ENCODE data around the gene RPLP2. TPM values are rescaled to one million over a fixed set of nuclear protein-coding genes. Genes with fewer than 3 reads are reported as not detected.

The RPLP2 gene
- total RNA-seq, 1 experiment from 2014 or later, result 2,582 TPM

- CTCF ChIA-PET, result no interaction called here
- no peaks in the 10 kb centered on the region for H3K9me3 Mint-ChIP-seq
- no peak for TF ChIP-seq ATF2 (CRISPR knock-in tag; IDR thresholded peaks at IDR 0.05; ENCODE audit: borderline replicate concordance, low read depth)
- no peak for TF ChIP-seq ZBTB43 (CRISPR knock-in tag; IDR thresholded peaks at IDR 0.05)
- TF ChIP-seq ERG (CRISPR knock-in tag; IDR thresholded peaks at IDR 0.05), result no peak
- TF ChIP-seq RELA (CRISPR knock-in tag; IDR thresholded peaks at IDR 0.05; ENCODE audit: borderline replicate concordance), result no peak
- no peaks in the 10 kb centered on the region for H3K36me3 Mint-ChIP-seq
- H3K4me1 Mint-ChIP-seq, result peaks cover 20% of the 10 kb centered on the region
- H3K27ac Mint-ChIP-seq, result no peak overlapping the region
- DNase-seq (ENCODE audit: low spot score), result no peak
- POLR2A ChIA-PET, result interaction anchor here (1.6 kb wide), 1 partner anchor 11 kb away, joined by 5 read pairs; no protein-coding TSS in a partner anchor
- no peaks in the 10 kb centered on the region for H3K27me3 Mint-ChIP-seq (ENCODE audit: low read depth)
- no peak for ATAC-seq
- no peak overlapping the region for H3K4me3 Mint-ChIP-seq
Measured at GRCh38 chr11:794013-794765, 15.6 kb upstream of the RPLP2 start.

GRCh38 chr11:794766-795633 lies 14.8 kb upstream of the RPLP2 start:
- Mint-ChIP-seq H3K4me3 (no peak overlapping the region), H3K4me1 (peaks cover 20% of the 10 kb centered on the region), H3K27ac (no peak overlapping the region), H3K9me3 (no peaks in the 10 kb centered on the region), H3K27me3 (ENCODE audit: low read depth) (no peaks in the 10 kb centered on the region), H3K36me3 (no peaks in the 10 kb centered on the region)
- DNase-seq (ENCODE audit: low spot score) (no peak), ATAC-seq (no peak)
- TF ChIP-seq FOXK1 (CRISPR knock-in tag; IDR thresholded peaks at IDR 0.05) (no peak), STAT6 (CRISPR knock-in tag; conservative IDR thresholded peaks at IDR 0.05; ENCODE audit: low read depth) (no peak), E2F1 (CRISPR knock-in tag; IDR thresholded peaks at IDR 0.05) (no peak), NR3C1 (CRISPR knock-in tag; conservative IDR thresholded peaks at IDR 0.05; ENCODE audit: low read depth) (no peak), IRF1 (CRISPR knock-in tag; IDR thresholded peaks at IDR 0.05) (no peak), MLX (CRISPR knock-in tag; IDR thresholded peaks at IDR 0.05) (no peak), NFATC4 (CRISPR knock-in tag; IDR thresholded peaks at IDR 0.05) (no peak), HMGA2 (CRISPR knock-in tag; IDR thresholded peaks at IDR 0.05) (no peak), PRRX2 (CRISPR knock-in tag; IDR thresholded peaks at IDR 0.05) (no peak), JAZF1 (CRISPR knock-in tag; IDR thresholded peaks at IDR 0.05) (no peak), NFE2L1 (CRISPR knock-in tag; IDR thresholded peaks at IDR 0.05) (no peak), NR1H2 (CRISPR knock-in tag; IDR thresholded peaks at IDR 0.05) (no peak), TCF7 (CRISPR knock-in tag; IDR thresholded peaks at IDR 0.05; ENCODE audit: low read depth) (no peak), USF2 (CRISPR knock-in tag; IDR thresholded peaks at IDR 0.05) (no peak)
- ChIA-PET CTCF (interaction anchor here (0.9 to 1.3 kb wide), 2 partner anchors 9 to 12 kb away, joined by 5 to 7 read pairs; no protein-coding TSS in a partner anchor), POLR2A (interaction anchor here (0.5 kb wide), 2 partner anchors 52 to 100 kb away, joined by 5 read pairs; partner anchors contain the start of gene TMEM80)
